Fibroblast of the aortic adventitia (primary cell): ENCODE measurements around the gene CMTM2. TPM values are rescaled to one million over a fixed set of nuclear protein-coding genes. Genes with fewer than 3 reads are reported as not detected.
A peak's percentile ranks its signal among the peaks of the same experiment; 100 is the strongest.
"Not testable (repeated sequence)": the region's sequence is repeated elsewhere in the genome, so short reads cannot be mapped to it uniquely, and the experiment has no call there.

Experiments used
- DNase-seq: peaks from one replicate; pipeline ENCODE4 v3.0.0-alpha.2; 2010; ENCODE audit warnings: low read depth
- H3K4me3 ChIP-seq: 2 replicates; pipeline ENCODE4 v1.5.1; 2011; ENCODE audit warnings: low read depth, mild to moderate bottlenecking, control low read depth, low read length, moderate library complexity
- total RNA-seq: library from RNA; depleted of rRNA; stranded (reverse); fragments of >200 nt; gene quantifications from 2 replicates; pipeline ENCODE4 v1.2.3, GENCODE V29; 2012; ENCODE audit warnings: low replicate concordance
- TF ChIP-seq, protein P1 (sequence below): IDR thresholded peaks from 2 replicates; pipeline ENCODE4 v1.5.1; 2011; ENCODE audit warnings: mild to moderate bottlenecking, low read length, control low read depth, inconsistent platforms; ENCODE audit not compliant: insufficient read depth

CMTM2 gene
- total RNA-seq, 1 donor, result not detected

DNA sequence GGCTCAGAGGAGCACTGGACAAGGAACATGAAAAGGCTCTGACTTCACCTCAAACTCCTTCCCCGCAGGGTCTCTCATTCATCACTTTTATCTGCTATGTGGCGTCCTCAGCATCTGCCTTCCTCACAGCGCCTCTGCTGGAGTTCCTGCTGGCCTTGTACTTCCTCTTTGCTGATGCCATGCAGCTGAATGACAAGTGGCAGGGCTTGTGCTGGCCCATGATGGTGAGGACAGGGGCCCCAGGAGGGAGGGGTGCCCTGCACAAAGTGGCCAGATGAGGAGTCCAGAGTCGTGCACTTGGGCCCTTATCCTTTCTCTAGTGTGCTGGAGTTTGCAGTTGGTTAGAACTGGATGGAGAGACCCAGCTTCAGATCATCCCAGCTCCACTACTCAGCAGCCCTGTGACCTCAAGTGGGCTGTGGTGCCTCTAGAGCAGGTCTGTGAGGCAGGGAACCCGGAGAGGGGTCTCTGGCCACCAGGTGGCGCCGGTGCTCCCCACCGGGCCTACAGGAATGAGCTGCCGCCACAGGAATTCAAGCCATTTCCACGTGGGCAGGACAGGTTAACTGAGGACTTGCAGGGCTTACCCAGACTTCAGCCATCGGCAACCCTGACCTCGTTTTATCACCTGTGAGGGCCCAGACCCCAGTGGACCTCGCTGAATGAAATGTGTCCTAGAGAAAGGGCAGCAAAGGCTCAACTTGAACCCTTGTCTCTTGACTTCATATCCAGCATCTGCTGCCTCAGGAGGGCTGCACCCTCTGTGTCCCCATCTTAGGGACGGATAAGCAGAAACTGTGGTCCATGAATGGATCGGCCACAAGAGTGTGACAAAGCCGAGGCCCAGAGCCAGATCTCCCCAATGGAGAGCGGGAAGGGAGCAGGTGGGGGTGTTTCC is 29.2 kb downstream of the CMTM2 start:
- peak; percentile 89 for DNase-seq
- H3K4me3 ChIP-seq, result no peak overlapping the region
- TF ChIP-seq, protein P1, sequence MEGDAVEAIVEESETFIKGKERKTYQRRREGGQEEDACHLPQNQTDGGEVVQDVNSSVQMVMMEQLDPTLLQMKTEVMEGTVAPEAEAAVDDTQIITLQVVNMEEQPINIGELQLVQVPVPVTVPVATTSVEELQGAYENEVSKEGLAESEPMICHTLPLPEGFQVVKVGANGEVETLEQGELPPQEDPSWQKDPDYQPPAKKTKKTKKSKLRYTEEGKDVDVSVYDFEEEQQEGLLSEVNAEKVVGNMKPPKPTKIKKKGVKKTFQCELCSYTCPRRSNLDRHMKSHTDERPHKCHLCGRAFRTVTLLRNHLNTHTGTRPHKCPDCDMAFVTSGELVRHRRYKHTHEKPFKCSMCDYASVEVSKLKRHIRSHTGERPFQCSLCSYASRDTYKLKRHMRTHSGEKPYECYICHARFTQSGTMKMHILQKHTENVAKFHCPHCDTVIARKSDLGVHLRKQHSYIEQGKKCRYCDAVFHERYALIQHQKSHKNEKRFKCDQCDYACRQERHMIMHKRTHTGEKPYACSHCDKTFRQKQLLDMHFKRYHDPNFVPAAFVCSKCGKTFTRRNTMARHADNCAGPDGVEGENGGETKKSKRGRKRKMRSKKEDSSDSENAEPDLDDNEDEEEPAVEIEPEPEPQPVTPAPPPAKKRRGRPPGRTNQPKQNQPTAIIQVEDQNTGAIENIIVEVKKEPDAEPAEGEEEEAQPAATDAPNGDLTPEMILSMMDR, result peak; percentile 94

DNA sequence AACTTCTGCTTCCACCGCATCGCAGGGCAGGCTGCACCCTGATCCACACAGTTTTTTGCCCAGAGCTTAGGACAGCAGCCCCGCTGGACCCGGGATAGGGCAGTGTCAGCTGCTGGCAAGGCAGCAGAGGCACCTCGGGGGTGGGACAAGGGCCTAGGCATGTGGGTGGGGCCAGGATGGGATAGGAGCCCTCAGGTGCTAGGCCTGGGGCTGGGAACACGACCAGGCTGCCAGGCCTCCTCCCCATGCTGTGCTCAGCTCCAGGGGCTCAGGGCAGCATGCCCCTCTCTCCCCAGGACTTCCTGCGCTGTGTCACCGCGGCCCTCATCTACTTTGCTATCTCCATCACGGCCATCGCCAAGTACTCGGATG is 29.9 kb downstream of the CMTM2 start:
- TF ChIP-seq, protein P1, result no peak
- H3K4me3 ChIP-seq, result no peak overlapping the region
- no peak for DNase-seq

DNA sequence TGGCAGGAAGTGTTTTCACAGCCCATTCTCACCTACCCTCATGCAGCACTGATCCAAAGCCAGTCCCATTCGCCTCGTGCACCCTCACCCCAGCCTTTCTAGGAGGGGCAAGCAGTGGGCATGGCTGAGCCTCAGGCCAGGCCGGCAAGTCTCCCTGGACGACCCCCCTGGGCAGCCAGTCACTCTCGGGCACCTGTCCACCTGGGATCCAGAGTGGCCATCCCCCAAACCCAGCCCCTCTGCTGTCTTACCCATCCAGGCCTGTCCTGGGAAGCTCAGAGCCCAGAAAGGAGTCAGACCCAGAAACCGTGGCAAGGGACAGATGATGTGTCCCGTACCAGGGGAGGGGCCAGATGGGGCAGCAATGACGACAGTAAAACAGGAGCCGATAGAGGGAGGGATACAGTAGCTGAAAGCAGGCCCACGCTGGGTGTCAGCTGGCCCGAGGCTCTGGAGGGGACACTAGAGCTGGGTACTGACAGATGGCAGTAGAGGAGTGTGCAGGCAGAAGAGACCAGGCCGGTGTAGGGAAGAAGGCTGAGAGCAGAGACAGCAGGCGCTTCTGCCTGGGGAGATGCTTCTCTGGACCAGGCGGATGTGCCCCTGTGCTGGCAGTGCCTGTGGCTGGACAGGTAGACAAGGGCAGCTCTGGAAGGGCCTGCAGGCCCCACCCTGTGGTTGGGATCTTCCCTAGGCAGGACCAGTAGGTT is 31.0 kb downstream of the CMTM2 start:
- no peak overlapping the region for H3K4me3 ChIP-seq
- no peak for DNase-seq
- TF ChIP-seq, protein P1, result no peak

DNA sequence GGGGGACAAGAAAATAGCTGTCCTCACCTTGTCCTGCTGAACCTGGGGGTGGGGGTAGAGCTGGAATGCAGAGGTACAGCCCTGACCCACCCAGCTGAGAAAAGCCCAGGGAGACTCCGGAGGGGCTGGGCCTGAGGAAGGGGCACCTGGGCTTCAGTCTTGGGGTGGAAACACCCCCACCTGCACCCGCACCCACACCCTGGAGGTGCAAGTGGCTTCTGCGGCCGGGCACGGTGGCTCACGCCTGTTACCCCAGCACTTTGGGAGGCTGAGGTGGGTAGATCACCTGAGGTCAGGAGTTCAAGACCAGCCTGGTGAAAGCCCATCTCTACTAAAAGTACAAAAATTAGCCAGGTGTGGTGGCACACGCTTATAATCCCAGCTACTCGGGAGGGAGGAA is 32.6 kb downstream of the CMTM2 start:
- H3K4me3 ChIP-seq, DNase-seq: not testable (repeated sequence)

DNA sequence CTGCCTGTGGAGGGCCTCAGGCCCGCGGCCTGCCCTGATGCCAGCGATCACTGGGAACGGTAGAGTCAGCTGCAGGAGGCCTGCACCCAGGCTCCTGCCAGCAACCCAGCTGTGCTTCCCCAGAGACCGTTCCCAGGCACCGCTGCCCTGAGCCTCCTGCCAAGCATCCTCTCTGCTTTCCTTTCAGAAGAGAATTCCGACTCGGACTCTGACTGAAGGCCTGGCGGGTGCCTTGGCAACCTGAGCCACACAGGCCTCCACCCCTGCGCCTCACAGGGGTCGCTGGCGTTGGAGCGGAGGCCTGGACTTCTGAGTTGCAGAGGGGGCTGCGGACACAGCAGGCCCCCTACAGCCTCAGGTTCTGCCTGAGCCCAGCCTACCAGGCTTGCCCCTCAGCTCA is 33.2 kb downstream of the CMTM2 start:
- TF ChIP-seq, protein P1, result no peak
- no peak for DNase-seq
- no peak overlapping the region for H3K4me3 ChIP-seq

DNA sequence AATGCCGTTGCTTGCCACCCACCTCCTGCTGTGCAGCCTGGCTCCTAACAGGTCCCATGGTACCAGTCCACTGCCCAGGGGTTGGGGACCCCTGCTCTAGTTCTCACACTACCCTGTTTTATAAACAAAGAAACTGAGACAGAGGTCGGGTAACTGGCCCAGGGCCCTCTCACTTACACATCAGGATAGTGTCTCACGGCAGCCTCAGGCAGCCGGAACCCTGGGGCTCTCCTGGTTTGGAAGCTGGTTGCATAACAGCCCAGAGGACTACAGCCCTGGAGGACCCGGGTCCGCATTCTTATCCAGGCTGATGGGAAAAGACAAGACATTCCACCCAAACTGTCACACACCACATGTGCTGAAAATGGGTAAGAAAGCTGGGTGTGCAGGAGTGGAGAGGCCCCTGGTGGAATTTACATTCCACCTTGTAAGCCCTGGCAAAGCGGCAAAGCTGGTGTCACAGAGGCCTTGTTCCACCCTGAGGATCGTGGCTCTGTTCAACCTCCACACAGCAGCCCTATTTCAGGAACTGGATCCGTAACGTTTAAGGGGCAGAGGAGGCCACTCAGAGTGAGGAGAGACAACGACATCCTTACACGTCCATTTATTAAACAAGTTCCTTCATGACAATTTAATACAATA is 35.0 kb downstream of the CMTM2 start:
- H3K4me3 ChIP-seq, result no peak overlapping the region
- TF ChIP-seq, protein P1, result no peak
- no peak for DNase-seq

DNA sequence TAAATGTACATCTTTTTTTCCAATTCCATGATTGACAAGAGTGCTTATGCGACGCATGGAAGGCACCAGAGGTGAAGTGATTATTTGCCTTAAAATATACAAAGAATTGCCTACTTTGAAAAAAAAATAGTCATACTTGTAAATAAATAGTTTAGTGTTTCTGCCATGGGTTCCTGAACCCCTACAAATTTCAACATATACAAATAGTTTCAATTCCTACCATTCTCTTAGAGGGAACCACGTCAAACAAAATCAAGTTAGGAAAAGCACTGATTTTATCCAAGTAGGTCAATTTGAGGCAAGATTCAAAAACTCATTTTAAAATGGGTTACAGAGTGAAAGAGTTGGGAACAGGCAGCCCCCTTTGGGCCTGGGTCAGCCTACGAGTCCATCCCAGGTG is 36.9 kb downstream of the CMTM2 start:
- TF ChIP-seq, protein P1, result no peak
- H3K4me3 ChIP-seq, result no peak overlapping the region
- DNase-seq, result no peak
